Measurements from ENCODE around the gene PASK.

Gene PASK

GRCh38 chr2:241182126-241182525, 32.9 kb upstream of the PASK start:
- in situ Hi-C loops (cut with HindIII; ENCODE audit: low sequenced_read_pairs): no loop called here

DNA sequence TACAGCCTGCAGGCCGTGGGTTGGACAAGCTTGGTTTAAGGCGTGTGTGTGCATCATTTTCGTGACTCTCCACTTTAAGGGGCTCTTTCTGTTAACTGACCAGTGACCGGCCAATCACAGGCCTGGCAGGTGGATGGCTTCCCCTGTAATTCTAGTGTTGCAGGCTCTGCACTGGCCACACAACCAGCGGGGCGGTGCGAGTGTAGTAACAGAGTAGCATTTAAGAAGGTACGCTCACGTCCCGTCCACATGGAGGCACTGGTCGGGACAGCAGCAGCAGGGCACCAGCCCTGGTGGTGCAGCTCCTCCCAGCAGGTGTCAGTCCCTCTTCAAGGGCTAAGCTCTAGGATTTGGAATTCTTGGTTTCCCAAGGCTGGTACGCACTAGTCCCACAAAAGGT, 31.2 kb upstream of the PASK start:
- in situ Hi-C loops (cut with HindIII; ENCODE audit: low sequenced_read_pairs): no loop called here
- DNase-seq (ENCODE audit: low read depth): no peak
- no peak overlapping the region for H3K4me3 ChIP-seq (ENCODE audit: low read depth, low read length)
- TF ChIP-seq CTCF (IDR thresholded peaks at IDR 0.05; ENCODE audit: low read depth, low read length, missing control alignments): no peak

More at GRCh38 chr2:241182126-241182525, 32.9 kb upstream of the PASK start:
- TF ChIP-seq CTCF (IDR thresholded peaks at IDR 0.05; ENCODE audit: low read depth, low read length, missing control alignments): no peak
- no peak overlapping the region for H3K4me3 ChIP-seq (ENCODE audit: low read depth, low read length)
- DNase-seq (ENCODE audit: low read depth): no peak

GRCh38 chr2:241179899-241180298, 30.6 kb upstream of the PASK start:
- no peak for DNase-seq (ENCODE audit: low read depth)
- H3K4me3 ChIP-seq (ENCODE audit: low read depth, low read length): no peak overlapping the region
- in situ Hi-C loops (cut with HindIII; ENCODE audit: low sequenced_read_pairs): no loop called here
- no peak for TF ChIP-seq CTCF (IDR thresholded peaks at IDR 0.05; ENCODE audit: low read depth, low read length, missing control alignments)

DNA sequence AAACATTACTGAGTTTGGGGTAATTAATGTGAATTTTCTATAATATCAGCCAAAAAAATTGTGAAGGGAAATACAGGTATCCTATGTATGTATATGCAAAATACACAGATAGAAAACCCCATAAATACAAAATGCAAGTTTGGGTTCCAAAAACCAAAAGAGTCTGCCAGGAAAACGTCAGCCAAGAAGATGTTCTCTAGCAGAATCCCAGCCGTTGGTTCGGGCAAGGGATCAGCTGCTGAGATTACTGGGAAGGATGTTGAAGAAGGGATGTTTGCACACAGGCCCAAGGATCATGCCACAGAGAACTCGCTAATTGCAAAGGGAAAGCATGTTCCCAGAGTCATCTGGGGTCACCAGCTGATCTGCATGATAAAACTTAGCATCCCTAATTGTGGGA, 29.7 kb upstream of the PASK start:
- no peak overlapping the region for H3K4me3 ChIP-seq (ENCODE audit: low read depth, low read length)
- no peak for DNase-seq (ENCODE audit: low read depth)
- TF ChIP-seq CTCF (IDR thresholded peaks at IDR 0.05; ENCODE audit: low read depth, low read length, missing control alignments): no peak
- in situ Hi-C loops (cut with HindIII; ENCODE audit: low sequenced_read_pairs): no loop called here

- in situ Hi-C loops (cut with HindIII; ENCODE audit: low sequenced_read_pairs): no loop called here
- TF ChIP-seq CTCF (IDR thresholded peaks at IDR 0.05; ENCODE audit: low read depth, low read length, missing control alignments): no peak
- DNase-seq (ENCODE audit: low read depth): no peak
- no peak overlapping the region for H3K4me3 ChIP-seq (ENCODE audit: low read depth, low read length)
Measured at GRCh38 chr2:241177526-241178334, 28.5 kb upstream of the PASK start.

- in situ Hi-C loops (cut with HindIII; ENCODE audit: low sequenced_read_pairs): no loop called here
- TF ChIP-seq CTCF (IDR thresholded peaks at IDR 0.05; ENCODE audit: low read depth, low read length, missing control alignments): no peak
- no peak overlapping the region for H3K4me3 ChIP-seq (ENCODE audit: low read depth, low read length)
- DNase-seq (ENCODE audit: low read depth): no peak
Measured at GRCh38 chr2:241173557-241173956, 24.3 kb upstream of the PASK start.

All from astrocyte of the cerebellum (primary cell).